Parathyroid adenoma (tissue), 2 donors: ENCODE results near the gene STAMBPL1.

Source experiments
- H2AFZ ChIP-seq: fragments of 300-600 bp; sonication (generic); one replicate; pipeline ENCODE4 v1.7.0; 2017; ENCODE audit warnings: antibody characterized with exemption, mild to moderate bottlenecking
- H3K27ac ChIP-seq: fragments of 300-600 bp; sonication (generic); one replicate; pipeline ENCODE4 v1.7.0; 2017
- H3K27me3 ChIP-seq: fragments of 300-600 bp; sonication (generic); one replicate; pipeline ENCODE4 v1.7.0; 2017; ENCODE audit warnings: low read length; ENCODE audit not compliant: control insufficient read depth, insufficient read depth
- H3K36me3 ChIP-seq: fragments of 300-600 bp; sonication (generic); one replicate; pipeline ENCODE4 v1.7.0; 2017; ENCODE audit warnings: low read length; ENCODE audit not compliant: control insufficient read depth, insufficient read depth
- H3K4me1 ChIP-seq: fragments of 300-600 bp; sonication (generic); one replicate; pipeline ENCODE4 v1.7.0; 2017; ENCODE audit warnings: control low read depth
- H3K4me2 ChIP-seq: fragments of 300-600 bp; sonication (generic); one replicate; pipeline ENCODE4 v1.7.0; 2017; ENCODE audit warnings: low read length
- H3K4me3 ChIP-seq: fragments of 300-600 bp; sonication (generic); one replicate; pipeline ENCODE4 v1.7.0; 2017; ENCODE audit warnings: low read depth, low read length
- H3K79me2 ChIP-seq: fragments of 300-600 bp; sonication (generic); one replicate; pipeline ENCODE4 v1.7.0; 2017; ENCODE audit warnings: control low read depth
- H3K9ac ChIP-seq: fragments of 300-600 bp; sonication (generic); one replicate; pipeline ENCODE4 v1.7.0; 2017; ENCODE audit warnings: mild to moderate bottlenecking
- H3K9me3 ChIP-seq: fragments of 300-600 bp; sonication (generic); one replicate; pipeline ENCODE4 v1.7.0; 2017; ENCODE audit warnings: low read length; ENCODE audit not compliant: control insufficient read depth
- CTCF ChIP-seq: fragments of 300-600 bp; sonication (generic); IDR thresholded peaks from one replicate; pipeline ENCODE4 v1.7.0; 2017; ENCODE audit warnings: antibody characterized with exemption, mild to moderate bottlenecking
- donor health status: primary hyperparathyroidism.

Gene STAMBPL1

GRCh38 chr10:88960802-88961201 lies 80.8 kb downstream of the STAMBPL1 start:
- Histone ChIP-seq H3K79me2 (no peaks in the 10 kb centered on the region), H3K36me3 (no peaks in the 10 kb centered on the region), H3K9ac (no peak overlapping the region), H3K4me3 (no peak overlapping the region), H3K27ac (no peak overlapping the region), H3K4me1 (no peaks in the 10 kb centered on the region), H3K9me3 (no peaks in the 10 kb centered on the region), H2AFZ (no peak overlapping the region), H3K27me3 (no peaks in the 10 kb centered on the region), H3K4me2 (no peak overlapping the region)
- TF ChIP-seq CTCF, result no peak

DNA sequence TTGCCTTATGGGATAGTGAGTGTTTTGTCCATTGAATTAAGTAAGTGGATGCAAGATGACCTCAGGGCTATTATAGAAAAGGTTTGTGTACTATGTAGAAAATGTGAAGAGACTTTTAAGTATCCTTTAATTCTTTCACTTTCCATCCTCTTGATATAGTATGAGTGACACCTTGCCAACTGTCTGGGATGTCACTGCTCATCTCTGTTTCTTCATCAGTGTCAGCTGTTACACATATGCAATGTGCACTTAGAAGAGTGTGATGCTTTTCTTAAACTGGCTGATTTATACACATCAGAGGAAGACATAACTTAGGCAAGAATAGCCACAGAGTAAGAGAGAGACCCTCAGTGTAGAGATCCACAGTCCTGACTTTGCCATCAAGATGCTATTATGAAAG lies 81.2 kb downstream of the STAMBPL1 start:
- H3K27me3 ChIP-seq, result no peaks in the 10 kb centered on the region
- no peak overlapping the region for H3K4me2 ChIP-seq
- H3K4me1 ChIP-seq, result no peaks in the 10 kb centered on the region
- no peaks in the 10 kb centered on the region for H3K79me2 ChIP-seq
- H3K9ac ChIP-seq, result no peak overlapping the region
- H2AFZ ChIP-seq, result no peak overlapping the region
- no peak overlapping the region for H3K27ac ChIP-seq
- H3K4me3 ChIP-seq, result no peak overlapping the region
- TF ChIP-seq CTCF, result no peak
- H3K36me3 ChIP-seq, result no peaks in the 10 kb centered on the region
- no peaks in the 10 kb centered on the region for H3K9me3 ChIP-seq

- H3K36me3 ChIP-seq, result no peaks in the 10 kb centered on the region
Measured at GRCh38 chr10:88962336-88962735, 82.3 kb downstream of the STAMBPL1 start.

GRCh38 chr10:88963318-88963717 lies 83.3 kb downstream of the STAMBPL1 start:
- Histone ChIP-seq H3K4me2 (no peak overlapping the region), H3K9ac (no peak overlapping the region), H2AFZ (no peak overlapping the region), H3K79me2 (no peaks in the 10 kb centered on the region), H3K36me3 (no peaks in the 10 kb centered on the region), H3K9me3 (no peaks in the 10 kb centered on the region), H3K4me3 (no peak overlapping the region), H3K27me3 (no peaks in the 10 kb centered on the region), H3K4me1 (no peaks in the 10 kb centered on the region), H3K27ac (no peak overlapping the region)
- TF ChIP-seq CTCF, result no peak

More at GRCh38 chr10:88962336-88962735, 82.3 kb downstream of the STAMBPL1 start:
- no peak overlapping the region for H3K4me2 ChIP-seq
- no peak overlapping the region for H2AFZ ChIP-seq
- no peak overlapping the region for H3K9ac ChIP-seq
- no peaks in the 10 kb centered on the region for H3K27me3 ChIP-seq
- no peaks in the 10 kb centered on the region for H3K9me3 ChIP-seq
- H3K4me1 ChIP-seq, result no peaks in the 10 kb centered on the region
- no peaks in the 10 kb centered on the region for H3K79me2 ChIP-seq
- no peak overlapping the region for H3K27ac ChIP-seq
- H3K4me3 ChIP-seq, result no peak overlapping the region
- TF ChIP-seq CTCF, result no peak

GRCh38 chr10:88964360-88964759 lies 84.3 kb downstream of the STAMBPL1 start:
- no peaks in the 10 kb centered on the region for H3K79me2 ChIP-seq
- no peak overlapping the region for H3K9ac ChIP-seq
- H3K27me3 ChIP-seq, result no peaks in the 10 kb centered on the region
- H3K9me3 ChIP-seq, result no peaks in the 10 kb centered on the region
- H3K4me1 ChIP-seq, result no peaks in the 10 kb centered on the region
- H2AFZ ChIP-seq, result no peak overlapping the region
- H3K4me3 ChIP-seq, result no peak overlapping the region
- TF ChIP-seq CTCF, result no peak
- H3K4me2 ChIP-seq, result no peak overlapping the region
- H3K36me3 ChIP-seq, result no peaks in the 10 kb centered on the region
- H3K27ac ChIP-seq, result no peak overlapping the region
